HG03460 (cell line): Measurements from ENCODE around the gene PITX2.

Experiments
- ATAC-seq: cut with Tn5 transposase; IDR thresholded peaks from one replicate; pipeline ENCODE4 v1.9.1; 2021; ENCODE audit not compliant: unreplicated experiment

PITX2 gene

DNA sequence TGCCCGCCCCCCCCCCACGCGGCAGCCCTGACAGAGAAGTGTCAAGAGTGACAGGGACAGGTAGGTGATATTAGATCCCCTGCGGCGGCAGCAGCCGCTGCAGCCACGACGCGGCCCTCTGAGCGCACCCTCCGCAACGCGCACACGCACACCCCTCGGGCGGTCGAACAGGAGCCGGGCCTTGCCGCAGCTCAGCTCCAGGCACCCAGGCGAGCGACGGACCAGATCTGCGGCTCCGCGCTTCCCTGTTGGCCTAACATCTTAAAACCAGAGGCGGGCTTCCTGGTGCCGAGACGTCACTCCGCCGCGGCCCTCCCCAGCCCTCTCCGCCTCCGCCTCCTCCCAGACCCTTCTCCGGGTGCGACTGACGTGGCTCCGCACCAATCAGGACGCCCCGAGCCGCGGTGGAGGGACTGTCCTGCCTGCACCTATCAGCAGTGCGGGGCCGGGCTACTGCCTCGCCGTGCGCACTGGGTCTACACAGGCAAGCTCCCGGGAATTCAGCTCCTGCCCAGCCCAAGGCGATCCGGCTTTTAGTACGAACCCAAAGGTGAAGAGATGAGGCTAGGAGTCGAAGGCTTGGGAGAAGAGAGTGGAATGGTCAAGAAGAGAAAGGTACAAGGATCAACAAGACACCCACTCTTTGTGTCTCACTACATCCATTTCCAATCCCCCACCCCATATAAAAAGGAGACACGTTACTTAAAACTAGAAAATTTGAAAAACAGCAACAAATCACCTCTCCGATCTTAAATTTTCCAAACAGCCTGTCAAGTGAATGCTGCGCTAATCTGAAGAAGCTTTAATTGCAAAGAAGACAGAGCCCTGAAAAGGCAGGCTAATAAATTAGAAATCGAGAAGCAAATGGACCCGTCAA is at the start of gene PITX2:
PITX2 (minus strand) TSS at position 237 of the 877 bp plus-strand sequence. CDS start 617 bp downstream, outside the sequence.
- ATAC-seq, result peak; percentile 72

DNA sequence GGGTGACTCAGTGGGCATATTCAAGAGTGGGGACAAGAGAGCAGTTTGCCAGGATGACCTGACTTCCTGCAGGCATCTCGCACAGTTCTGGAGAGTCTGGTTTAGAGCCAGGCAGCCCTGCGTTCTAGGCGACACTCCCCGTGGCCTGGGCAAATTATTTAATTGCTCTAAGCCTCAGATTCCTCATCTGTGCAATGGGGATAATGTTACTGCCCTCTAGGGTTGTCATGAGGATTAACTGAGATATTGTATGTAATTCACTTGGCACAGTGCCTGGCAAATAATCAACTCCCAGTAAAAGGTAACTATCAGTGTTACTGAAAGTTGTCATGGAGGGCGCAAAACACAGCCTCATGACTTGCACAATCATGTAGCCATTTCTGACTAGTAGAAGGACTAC is 48.8 kb upstream of the PITX2 start:
- no peak for ATAC-seq

DNA sequence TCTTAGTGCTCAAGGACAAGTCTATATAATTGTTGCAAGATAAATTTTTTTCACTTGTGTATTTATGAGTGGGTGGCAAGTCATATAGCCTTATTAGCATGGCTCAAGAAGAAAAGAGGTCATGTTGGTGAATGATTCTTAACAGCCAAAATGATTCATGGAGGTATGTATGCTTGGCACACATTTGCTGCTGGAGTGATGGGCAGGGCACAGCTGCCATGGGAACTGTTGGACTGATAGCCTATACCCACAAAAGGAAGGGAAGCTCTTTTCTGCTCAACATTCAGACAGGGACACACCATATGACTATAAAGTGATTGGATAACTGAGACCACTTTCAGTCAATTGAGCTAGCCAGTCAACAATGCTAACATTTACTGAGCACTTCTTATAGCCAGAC is 46.8 kb upstream of the PITX2 start:
- ATAC-seq, result no peak

- ATAC-seq, result no peak
These were observed 45.8 kb upstream of the PITX2 start for GRCh38 chr4:110668463-110669235.

DNA sequence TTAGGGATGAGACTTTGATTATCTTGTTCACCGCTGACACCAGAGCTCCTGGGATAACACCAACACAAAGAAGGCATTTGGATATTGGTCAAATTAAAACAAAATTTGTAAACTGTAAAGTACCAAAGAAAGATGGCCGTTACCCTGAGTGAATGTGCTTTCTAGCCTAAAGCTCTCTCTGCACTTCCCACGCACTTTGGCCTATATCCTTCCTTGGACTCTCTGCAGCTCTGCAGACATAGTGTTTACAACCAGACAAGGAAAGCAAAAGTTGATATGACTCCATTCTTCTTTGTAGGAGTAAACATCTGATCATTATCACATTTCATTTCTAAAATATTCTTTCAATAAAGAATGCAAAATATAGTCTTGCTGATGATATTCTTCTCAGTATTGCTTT is 44.8 kb upstream of the PITX2 start:
- ATAC-seq, result no peak

DNA sequence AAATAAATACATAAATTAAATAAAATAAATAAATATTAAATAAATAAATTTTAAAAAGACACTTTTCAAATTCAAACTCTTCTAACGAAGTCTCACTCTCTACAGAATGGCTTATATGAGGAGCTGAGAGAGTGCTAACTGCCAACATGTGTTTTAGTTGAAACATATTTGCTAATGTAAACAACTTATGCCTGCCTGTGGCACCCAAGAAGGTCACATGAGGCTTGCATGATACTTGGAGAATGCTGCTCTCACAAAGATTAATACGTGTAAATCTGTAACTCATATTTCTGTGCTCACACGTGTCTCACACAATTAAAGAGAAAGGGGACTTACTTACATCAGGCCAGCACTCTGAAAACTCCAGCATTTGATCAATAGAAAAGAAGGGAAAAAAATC is 43.2 kb upstream of the PITX2 start:
- ATAC-seq, result no peak

- ATAC-seq, result no peak
These were observed 41.0 kb upstream of the PITX2 start for GRCh38 chr4:110663738-110664444.

DNA sequence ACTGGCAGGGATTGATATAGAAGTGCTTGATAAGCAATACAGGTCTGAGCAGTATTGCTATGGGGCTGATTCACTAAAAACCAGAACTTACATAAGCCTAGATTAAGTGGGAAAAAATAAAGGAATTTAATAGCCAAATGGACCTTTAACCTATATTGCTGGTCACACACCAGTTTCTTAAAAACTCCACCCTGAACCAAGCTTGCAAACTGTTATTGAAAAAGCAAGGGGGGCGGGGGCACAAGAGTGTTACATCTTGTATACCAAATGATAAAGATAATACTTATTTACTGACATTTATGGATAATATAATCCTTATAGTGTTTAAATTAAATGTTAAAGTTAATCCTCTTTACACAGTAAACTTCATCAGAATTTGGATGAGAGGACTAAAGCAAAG is 40.3 kb upstream of the PITX2 start:
- ATAC-seq, result no peak

DNA sequence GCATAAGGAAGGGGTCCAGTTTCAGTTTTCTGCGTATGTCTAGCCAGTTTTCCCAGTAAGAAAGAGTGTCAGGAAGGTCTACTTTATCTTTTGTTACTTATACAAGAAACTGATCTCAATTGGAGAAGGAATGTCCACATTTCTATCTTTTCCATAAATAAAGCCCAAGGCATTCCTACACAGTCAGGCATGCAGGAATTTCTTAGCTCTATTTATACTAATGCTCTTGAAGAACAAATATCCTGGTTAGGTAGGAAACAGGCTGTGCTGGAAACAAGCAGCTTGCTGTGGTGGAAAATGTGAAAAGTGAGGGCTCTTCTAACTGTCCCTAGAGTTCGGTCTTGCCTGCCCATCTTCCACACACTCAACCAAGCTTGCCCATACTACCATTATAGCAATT is 37.9 kb upstream of the PITX2 start:
- no peak for ATAC-seq

DNA sequence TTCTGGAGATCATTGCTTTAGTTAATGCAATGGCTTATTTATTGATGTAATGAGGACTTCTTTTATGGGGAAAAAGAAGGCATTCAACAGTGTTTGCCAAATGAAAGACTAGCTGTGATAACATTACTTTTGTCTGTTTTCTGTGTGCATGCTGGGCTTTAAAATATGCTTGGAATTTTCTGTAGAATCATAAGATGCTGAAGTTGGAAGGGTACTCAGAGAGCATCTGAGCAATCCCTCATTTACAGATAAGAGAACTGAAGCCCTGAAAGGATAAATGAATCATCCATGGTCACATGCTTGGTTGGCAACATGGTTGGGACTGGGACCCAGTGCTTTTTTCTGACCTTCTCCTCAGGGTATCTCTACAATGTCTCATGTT is 31.4 kb upstream of the PITX2 start:
- ATAC-seq, result no peak

DNA sequence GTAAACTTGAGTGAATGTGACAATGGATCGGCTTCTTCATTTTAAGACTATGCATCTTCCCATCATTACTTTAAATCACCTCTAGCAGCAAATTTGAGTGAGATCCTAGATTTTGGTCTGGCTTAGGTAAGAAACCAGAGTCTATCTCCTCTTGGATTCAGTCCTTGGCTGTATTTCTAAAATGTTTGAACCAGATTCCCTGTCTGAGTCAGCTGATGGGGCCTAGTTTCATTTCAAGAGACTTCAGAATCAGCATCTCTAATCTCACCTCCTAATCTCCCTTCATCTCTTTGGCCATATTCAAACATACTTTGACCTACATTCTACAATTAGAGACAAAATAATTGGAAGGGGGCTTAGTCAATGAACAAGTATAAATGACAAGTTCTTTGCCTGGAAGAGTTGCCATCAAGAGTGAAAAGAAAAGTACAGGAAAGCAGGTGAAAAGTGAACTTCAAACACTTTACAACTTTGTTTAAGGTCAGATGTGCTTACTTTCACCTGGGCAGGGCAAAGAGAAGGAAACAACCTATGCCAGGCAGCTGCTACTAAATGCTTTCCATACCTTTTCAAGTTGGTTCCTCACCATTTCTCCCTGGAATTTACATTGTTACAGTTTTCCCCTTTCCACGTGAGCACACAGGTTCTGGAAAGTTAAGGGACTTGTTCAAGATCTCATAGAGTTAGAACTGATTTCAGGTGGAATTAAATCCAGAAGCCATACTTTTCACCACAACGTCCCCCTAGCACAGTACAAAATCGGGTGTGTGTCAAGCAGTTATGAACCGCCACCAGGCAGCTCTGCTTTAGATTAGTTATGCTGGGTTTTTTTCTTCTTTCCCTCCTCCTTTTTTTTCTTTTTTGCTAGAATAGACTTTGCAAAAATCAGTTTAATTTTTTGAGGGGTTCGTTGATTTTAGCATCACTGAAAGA is 30.7 kb upstream of the PITX2 start:
- ATAC-seq, result no peak

GRCh38 chr4:110644008-110644407 is 21.1 kb upstream of the PITX2 start:
- ATAC-seq, result no peak

- no peak for ATAC-seq
These were observed 20.2 kb upstream of the PITX2 start for GRCh38 chr4:110643096-110643495.

- ATAC-seq, result no peak
These were observed 18.3 kb upstream of the PITX2 start for GRCh38 chr4:110641218-110641617.

GRCh38 chr4:110640576-110640975 is 17.7 kb upstream of the PITX2 start:
- no peak for ATAC-seq

- no peak for ATAC-seq
These were observed 16.6 kb upstream of the PITX2 start for GRCh38 chr4:110639207-110640090.

- no peak for ATAC-seq
These were observed 15.3 kb upstream of the PITX2 start for GRCh38 chr4:110638089-110638746.

GRCh38 chr4:110637408-110638088 is 14.7 kb upstream of the PITX2 start:
- ATAC-seq, result no peak
